GM19468 (cell line): Measurements from ENCODE around the gene GFPT2.

Experiments used
- ATAC-seq: cut with Tn5 transposase; IDR thresholded peaks from one replicate; pipeline ENCODE4 v1.9.1; 2021; ENCODE audit warnings: mild to moderate bottlenecking, moderate library complexity, moderate number of reproducible peaks; ENCODE audit not compliant: unreplicated experiment; ENCODE audit errors: extremely low read depth

GFPT2 gene

GRCh38 chr5:180290568-180291233 is 62.4 kb downstream of the GFPT2 start:
- no peak for ATAC-seq

DNA sequence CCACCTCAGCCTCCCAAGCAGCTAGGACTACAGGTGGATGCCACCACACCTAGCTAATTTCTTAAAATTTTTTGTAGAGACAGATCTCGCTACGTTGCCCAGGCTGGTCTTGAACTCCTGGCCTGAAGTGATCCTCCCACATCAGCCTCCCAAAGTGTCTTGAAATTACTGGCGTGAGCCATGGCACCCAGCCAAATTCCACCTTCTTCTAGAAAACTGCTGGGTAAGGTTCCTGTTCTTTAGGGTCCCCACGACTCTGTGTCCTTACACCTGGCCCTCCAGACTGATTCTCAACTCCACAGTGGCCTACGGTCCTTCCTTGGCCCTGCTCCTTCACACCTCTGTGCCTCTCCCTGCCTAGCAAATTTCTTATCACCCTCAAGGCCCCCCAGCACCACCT is 63.2 kb downstream of the GFPT2 start:
- ATAC-seq = no peak

GRCh38 chr5:180289433-180289832 is 63.7 kb downstream of the GFPT2 start:
- ATAC-seq = no peak

- ATAC-seq = no peak
These were observed 65.3 kb downstream of the GFPT2 start for GRCh38 chr5:180287868-180288267.

GRCh38 chr5:180287404-180287803 is 65.7 kb downstream of the GFPT2 start:
- no peak for ATAC-seq

DNA sequence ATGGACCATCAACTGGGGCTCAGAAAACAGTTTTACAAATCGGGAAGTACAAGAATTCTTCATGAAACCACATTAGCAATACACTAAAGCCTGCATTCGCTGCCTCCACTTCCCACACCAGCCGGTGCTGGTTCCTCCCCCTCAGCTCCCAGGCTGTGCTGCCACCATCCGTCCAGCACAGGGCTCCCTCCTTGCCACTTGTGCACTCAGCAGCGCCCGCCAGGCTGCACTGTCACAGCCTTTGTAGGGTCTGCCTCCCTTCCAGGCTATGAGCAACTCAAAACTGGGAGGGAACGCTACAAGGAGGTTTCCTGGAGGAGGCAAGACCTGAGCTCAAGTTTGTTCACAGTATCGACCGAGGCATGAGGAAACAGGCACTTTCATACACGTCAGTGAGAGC is 69.0 kb downstream of the GFPT2 start:
- no peak for ATAC-seq

GRCh38 chr5:180283026-180283615 is 70.0 kb downstream of the GFPT2 start:
- no peak for ATAC-seq

DNA sequence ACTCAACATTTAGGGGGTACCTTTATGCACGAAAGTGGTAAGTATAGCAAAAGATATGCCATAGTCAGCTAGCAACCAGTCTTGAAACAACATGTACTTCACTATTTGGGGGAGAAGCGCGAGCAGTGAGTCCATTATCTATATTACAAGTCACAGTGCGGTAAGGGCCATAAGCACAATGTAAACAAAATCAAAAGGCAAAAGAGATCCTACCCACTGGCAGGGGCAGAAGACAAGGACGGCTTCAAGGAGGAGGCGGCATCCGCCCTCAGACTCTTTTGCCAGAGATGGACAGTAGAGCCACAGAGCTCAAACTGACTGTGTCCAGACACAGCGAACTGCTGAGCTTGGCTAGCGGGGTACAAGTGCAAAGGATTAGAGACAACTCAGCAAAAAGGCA is 70.9 kb downstream of the GFPT2 start:
- ATAC-seq = no peak

DNA sequence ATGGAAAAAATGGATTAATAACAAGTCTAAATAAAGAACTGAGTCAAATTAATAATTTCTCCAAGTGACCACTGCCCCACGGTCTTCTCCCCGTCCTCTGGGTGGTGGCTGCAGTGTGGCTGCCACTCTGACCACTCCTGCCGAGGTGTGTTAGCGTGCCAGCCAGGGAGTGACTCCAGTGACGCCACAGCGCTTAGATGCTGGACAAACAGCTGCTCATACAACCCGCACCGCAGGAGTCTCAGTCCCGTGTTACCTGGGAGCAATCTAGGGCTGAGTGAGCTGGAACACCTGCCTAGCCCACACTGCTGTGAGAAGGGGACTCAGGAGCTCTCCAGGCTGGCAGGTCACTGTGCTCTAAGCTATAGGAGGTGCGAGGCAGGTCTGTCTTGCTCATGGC is 71.4 kb downstream of the GFPT2 start:
- ATAC-seq = no peak

DNA sequence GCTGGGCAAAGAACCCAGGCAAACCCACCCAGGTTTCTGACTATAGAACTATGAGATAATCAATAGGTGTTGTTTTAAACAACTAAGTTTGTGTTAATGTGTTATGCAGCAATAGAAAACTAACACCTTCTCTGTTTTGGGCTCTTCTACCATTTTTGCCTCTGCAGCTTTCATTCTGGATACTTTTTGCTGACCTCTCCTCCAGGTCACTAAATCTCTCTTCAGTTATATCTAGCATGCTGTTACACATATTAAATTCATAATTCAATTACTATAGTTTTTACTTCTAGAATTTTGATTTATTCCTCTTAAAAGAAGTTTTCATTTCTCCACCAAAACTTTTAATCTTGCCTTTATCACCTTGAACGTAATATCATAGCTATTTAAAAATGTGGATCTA is 78.4 kb downstream of the GFPT2 start:
- ATAC-seq = no peak

- no peak for ATAC-seq
These were observed 81.9 kb downstream of the GFPT2 start for GRCh38 chr5:180271221-180271620.

DNA sequence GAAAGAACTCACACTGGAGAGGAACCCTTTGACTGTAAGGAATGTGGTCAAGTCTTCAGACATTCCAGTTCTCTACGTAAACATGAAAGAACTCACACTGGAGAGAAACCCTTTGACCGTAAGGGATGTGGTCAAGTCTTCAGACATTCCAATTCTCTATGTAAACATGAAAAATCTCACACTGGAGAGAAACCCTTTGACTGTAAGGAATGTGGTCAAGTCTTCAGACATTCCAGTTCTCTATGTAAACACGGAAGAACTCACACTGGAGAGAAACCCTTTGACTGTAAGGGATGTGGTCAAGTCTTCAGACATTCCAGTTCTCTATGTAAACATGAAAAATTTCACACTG is 93.9 kb downstream of the GFPT2 start:
- ATAC-seq = no peak

DNA sequence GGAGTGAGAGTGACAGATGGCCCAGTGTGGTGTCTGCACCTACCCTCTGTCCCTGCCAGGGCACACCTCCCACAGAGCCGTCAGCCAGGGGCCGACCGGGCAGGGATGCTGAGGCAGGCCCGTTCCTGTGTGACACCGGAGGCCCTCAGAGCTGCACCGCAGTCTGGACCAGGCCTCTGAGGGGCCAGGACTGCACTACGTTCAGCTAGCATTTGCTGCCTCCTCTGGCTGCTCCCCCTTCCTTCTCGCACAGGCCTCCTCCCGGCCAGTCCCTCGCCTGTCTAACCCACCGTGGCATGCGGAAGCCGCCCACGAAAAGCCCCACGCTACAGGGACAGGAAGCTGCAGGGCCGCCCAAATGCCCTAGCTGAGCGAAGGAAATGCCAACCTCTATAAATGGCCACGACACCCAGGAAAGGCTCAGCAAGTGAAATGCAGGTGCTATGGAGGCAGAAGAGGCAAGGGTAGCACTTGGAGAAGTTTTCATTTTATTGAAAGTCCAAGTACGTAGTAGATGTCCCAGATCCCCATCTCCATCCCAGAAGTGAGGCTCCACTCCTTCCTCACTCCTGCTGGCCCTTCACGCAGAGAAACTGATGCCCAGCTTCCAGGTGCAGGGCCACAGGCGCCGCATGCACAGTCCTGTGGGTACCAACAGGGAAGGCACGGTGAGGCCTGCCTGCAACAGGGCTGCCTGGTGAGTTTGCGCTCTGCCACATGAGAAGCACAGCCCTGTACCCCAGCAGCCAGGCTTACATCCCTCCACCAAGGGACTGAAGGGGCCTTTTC is 99.9 kb downstream of the GFPT2 start:
- ATAC-seq = no peak

DNA sequence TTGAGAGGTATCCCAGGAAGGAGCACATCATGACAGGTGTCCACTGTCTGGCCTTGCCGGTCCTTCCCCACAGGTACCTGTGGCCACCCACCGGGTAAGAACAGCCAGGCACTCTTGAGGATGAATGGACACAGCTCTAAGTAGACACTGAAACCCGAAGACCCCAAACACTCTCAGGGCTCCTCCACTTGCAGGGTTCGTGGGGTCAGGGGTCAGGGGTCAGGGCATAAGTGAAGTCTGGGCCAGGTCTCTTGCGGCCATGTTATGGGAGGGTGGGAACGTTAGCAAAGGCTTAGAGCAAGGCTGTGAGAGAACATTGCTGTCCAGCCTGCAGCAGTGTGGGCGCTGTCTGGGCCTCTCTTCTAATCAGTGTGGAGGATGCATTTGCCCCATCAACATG is 101.2 kb downstream of the GFPT2 start:
- ATAC-seq = no peak

DNA sequence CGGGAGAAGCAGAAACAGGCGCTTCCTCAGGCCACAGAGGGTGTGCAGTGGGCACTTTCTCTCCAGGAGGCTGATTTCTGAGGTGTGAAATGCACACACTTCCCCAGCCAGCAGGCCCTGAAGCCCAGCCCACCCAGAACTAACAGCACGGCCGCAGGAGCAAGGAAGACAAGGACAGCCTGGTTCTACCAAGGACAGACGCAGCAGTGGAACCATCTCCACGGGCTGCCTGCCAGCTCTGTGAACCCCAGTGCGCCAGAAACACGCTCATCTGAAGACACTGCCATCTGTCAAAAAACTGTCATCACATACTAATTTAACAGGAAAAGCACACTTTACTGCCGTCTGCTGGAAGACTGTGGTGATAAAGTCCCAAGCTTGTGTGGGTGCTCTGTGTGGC is 102.0 kb downstream of the GFPT2 start:
- ATAC-seq = no peak
